WERI-Rb-1 (cell line): ENCODE measurements around the gene STPG4.
"Not testable (repeated sequence)": the region's sequence is repeated elsewhere in the genome, so short reads cannot be mapped to it uniquely, and the experiment has no call there.

Experiments used
- DNase-seq: peaks from one replicate; pipeline ENCODE4 v3.0.0-alpha.2; 2020
- H3K27ac ChIP-seq: fragments of 250-450 bp; sonication (Bioruptor Pico); 2 replicates; pipeline ENCODE4 v1.5.1; 2020; ENCODE audit warnings: mild to moderate bottlenecking, moderate library complexity
- H3K27me3 ChIP-seq: fragments of 250-450 bp; sonication (Bioruptor Pico); 2 replicates; pipeline ENCODE4 v1.5.1; 2021; ENCODE audit warnings: mild to moderate bottlenecking, low read depth, moderate library complexity; ENCODE audit not compliant: insufficient read depth, severe bottlenecking
- H3K36me3 ChIP-seq: fragments of 250-450 bp; sonication (Bioruptor Pico); 2 replicates; pipeline ENCODE4 v1.5.1; 2020; ENCODE audit warnings: mild to moderate bottlenecking, moderate library complexity
- H3K4me3 ChIP-seq: 2 replicates; pipeline ENCODE4 v1.5.1; 2011; ENCODE audit warnings: low read depth, mild to moderate bottlenecking, control low read depth, low read length
- H3K9me3 ChIP-seq: fragments of 250-450 bp; sonication (Bioruptor Pico); 2 replicates; pipeline ENCODE4 v1.5.1; 2021; ENCODE audit warnings: mild to moderate bottlenecking, moderate library complexity; ENCODE audit not compliant: severe bottlenecking
- CTCF ChIP-seq: IDR thresholded peaks from 2 replicates; pipeline ENCODE4 v1.5.1; 2011; ENCODE audit warnings: low read depth, mild to moderate bottlenecking, control low read depth, inconsistent platforms, low read length

Gene STPG4

GRCh38 chr2:47112665-47113435, 42.3 kb downstream of the STPG4 start:
- DNase-seq = no peak
- no peak overlapping the region for H3K4me3 ChIP-seq
- no peaks in the 10 kb centered on the region for H3K36me3 ChIP-seq
- TF ChIP-seq CTCF = no peak
- no peak overlapping the region for H3K27ac ChIP-seq
- no peaks in the 10 kb centered on the region for H3K27me3 ChIP-seq
- H3K9me3 ChIP-seq = no peaks in the 10 kb centered on the region

GRCh38 chr2:47109680-47110079, 45.4 kb downstream of the STPG4 start:
- H3K27me3 ChIP-seq = no peaks in the 10 kb centered on the region
- no peaks in the 10 kb centered on the region for H3K9me3 ChIP-seq
- no peak for DNase-seq
- no peaks in the 10 kb centered on the region for H3K36me3 ChIP-seq
- H3K4me3 ChIP-seq = no peak overlapping the region
- H3K27ac ChIP-seq = no peak overlapping the region
- TF ChIP-seq CTCF = no peak

DNA sequence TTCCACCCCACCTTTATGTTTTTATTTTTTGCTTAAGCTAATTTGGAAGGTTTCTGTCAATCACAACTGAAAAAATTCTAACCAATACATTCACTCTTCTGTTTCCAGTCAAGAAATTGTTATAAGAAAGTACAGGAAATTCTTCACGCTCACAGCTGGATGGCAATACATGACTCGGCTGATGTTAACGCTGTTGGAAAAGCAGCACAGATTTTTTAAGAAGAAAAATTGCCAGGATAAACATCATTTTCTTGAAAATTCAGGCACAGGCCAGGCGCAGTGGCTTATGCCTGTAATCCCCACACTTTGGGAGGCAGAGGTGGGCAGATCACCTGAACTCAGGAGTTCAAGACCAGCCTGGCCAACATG, 46.1 kb downstream of the STPG4 start:
- Histone ChIP-seq H3K9me3 (no peaks in the 10 kb centered on the region), H3K36me3 (no peaks in the 10 kb centered on the region), H3K27me3 (no peaks in the 10 kb centered on the region), H3K27ac (no peak overlapping the region), H3K4me3 (no peak overlapping the region)
- DNase-seq = no peak
- no peak for TF ChIP-seq CTCF

DNA sequence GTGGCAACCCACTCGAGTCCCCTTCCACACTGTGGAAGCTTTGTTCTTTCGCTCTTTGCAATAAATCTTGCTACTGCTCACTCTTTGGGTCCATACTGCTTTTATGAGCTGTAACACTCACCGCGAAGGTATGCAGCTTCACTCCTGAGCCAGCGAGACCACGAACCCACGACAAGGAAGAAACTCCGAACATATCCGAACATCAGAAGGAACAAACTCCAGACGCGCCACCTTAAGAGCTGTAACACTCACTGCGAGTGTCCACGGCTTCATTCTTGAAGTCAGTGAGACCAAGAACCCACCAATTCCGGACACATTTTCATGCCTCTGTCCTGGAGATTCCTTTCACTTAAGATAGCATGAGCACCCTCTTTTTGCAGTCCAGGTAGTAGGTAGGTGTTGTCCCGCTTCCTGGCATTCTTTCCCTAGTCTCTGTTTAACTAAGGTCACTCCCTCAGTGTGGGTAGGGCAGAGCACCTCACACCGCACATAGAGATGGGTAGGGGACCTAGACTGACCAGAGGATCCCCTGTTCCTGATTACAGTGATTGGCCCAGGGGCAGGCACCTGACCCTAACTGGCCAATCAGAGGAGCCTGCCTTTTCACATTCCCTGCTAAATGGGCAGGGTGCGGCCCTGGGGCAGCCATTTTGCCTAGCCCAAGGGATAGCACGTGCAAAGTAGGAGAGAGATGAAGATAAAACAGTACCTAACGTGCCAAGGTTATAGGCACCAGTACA, 46.7 kb downstream of the STPG4 start:
- DNase-seq, H3K36me3 ChIP-seq, H3K9me3 ChIP-seq, H3K4me3 ChIP-seq, H3K27ac ChIP-seq, H3K27me3 ChIP-seq: not testable (repeated sequence)

DNA sequence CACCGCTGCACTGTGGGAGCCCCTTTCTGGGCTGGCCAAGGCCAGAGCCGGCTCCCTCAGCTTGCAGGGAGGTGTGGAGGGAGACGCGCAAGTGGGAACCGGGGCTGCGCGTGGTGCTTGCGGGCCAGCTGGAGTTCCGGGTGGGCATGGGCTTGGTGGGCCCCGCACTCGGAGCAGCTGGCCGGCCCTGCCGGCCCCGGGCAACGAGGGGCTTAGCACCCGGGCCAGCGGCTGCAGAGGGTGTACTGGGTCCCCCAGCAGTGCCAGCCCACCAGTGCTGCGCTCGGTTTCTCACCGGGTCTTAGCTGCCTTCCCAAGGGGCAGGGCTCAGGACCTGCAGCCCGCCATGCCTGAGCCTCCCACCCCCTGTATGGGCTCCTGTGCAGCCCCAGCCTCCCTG, 47.9 kb downstream of the STPG4 start:
- H3K9me3 ChIP-seq, H3K27ac ChIP-seq, H3K4me3 ChIP-seq, H3K27me3 ChIP-seq, H3K36me3 ChIP-seq, DNase-seq: not testable (repeated sequence)

DNA sequence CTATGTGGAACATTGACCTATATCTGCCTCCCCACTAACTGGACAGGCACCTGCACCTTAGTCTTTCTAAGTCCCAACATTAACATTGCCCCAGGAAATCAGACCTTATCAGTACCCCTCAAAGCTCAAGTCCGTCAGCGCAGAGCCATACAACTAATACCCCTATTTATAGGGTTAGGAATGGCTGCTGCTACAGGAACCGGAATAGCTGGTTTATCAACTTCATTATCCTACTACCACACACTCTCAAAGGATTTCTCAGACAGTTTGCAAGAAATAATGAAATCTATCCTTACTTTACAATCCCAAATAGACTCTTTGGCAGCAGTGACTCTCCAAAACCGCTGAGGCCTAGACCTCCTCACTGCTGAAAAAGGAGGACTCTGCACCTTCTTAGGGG, 48.9 kb downstream of the STPG4 start:
- H3K36me3 ChIP-seq, DNase-seq, H3K9me3 ChIP-seq, H3K27me3 ChIP-seq, H3K27ac ChIP-seq, H3K4me3 ChIP-seq: not testable (repeated sequence)

DNA sequence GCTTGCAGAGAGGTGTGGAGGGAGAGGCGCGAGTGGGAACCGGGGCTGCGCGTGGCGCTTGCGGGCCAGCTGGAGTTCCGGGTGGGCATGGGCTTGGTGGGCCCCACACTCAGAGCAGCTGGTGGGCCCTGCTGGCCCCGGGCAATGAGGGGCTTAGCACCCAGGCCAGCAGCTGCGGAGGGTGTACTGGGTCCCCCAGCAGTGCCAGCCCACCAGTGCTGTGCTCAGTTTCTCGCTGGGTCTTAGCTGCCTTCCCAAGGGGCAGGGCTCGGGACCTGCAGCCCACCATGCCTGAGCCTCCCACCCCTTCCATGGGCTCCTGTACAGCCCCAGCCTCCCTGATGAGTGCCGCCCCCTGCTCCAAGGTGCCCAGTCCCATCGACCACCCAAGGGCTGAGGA, 55.4 kb downstream of the STPG4 start:
- not testable (repeated sequence) for H3K27ac ChIP-seq, H3K36me3 ChIP-seq, H3K9me3 ChIP-seq, H3K4me3 ChIP-seq, H3K27me3 ChIP-seq, DNase-seq

GRCh38 chr2:47098953-47099352, 56.2 kb downstream of the STPG4 start:
- no peak for DNase-seq
- Histone ChIP-seq H3K36me3 (no peaks in the 10 kb centered on the region), H3K9me3 (peaks cover 4% of the 10 kb centered on the region), H3K4me3 (no peak overlapping the region), H3K27ac (no peak overlapping the region), H3K27me3 (no peaks in the 10 kb centered on the region)
- no peak for TF ChIP-seq CTCF
